PFSK-1 (cell line): ENCODE measurements around the gene BNC2.

Experiments used
- FOXP2 ChIP-seq: optimal IDR thresholded peaks from 2 replicates; pipeline ENCODE3; 2011; ENCODE audit warnings: borderline replicate concordance, control low read depth, inconsistent platforms; ENCODE audit not compliant: insufficient read depth; ENCODE audit errors: extremely low read length, extremely low read depth
- POLR2AphosphoS5 ChIP-seq: IDR thresholded peaks from 2 replicates; pipeline ENCODE4 v1.6.1; 2012; ENCODE audit warnings: low read depth, mild to moderate bottlenecking, control low read depth, low read length, moderate library complexity
- SIN3A ChIP-seq: IDR thresholded peaks from 2 replicates; pipeline ENCODE4 v1.6.1; 2012; ENCODE audit warnings: mild to moderate bottlenecking, low read length, moderate library complexity, borderline replicate concordance; ENCODE audit not compliant: insufficient read depth
- TAF1 ChIP-seq: IDR thresholded peaks from 2 replicates; pipeline ENCODE4 v1.6.1; 2012; ENCODE audit warnings: low read length, control low read depth, borderline replicate concordance; ENCODE audit not compliant: insufficient read depth
- TF ChIP-seq, protein P1 (sequence below), 2 experiments: IDR thresholded peaks; 2 replicates each; pipeline versions ENCODE4 v1.6.1 to v1.8.0; 2011 to 2012; ENCODE audit warnings: low read depth in 2 of 2, low read length in 2 of 2, control low read depth in 1 of 2, inconsistent platforms in 1 of 2, mild to moderate bottlenecking in 1 of 2, moderate library complexity in 1 of 2; ENCODE audit not compliant: insufficient read depth in 1 of 2

Gene BNC2

DNA sequence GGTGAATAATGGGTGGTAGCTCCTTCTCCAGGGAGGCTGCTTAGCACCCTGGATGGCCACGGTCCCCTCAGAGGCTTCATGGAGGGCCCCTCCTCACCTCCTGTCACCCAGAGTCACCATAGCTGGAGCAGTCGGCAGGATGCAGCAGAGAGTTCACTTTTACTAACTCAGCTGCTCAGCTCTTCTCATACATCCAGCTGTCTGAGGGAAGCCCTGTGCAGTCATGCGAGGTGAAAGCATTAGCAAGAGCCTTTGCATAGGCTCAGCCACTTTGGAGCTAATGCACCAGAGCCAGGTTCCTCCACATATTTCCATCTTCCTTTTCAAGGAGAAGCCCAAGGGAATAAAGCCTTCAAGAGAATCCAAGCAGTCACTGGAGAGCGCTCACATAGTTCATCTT, 499.2 kb downstream of the BNC2 start:
- TF ChIP-seq SIN3A (no peak), FOXP2 (no peak), POLR2AphosphoS5 (no peak), TAF1 (no peak)
- TF ChIP-seq, protein P1, sequence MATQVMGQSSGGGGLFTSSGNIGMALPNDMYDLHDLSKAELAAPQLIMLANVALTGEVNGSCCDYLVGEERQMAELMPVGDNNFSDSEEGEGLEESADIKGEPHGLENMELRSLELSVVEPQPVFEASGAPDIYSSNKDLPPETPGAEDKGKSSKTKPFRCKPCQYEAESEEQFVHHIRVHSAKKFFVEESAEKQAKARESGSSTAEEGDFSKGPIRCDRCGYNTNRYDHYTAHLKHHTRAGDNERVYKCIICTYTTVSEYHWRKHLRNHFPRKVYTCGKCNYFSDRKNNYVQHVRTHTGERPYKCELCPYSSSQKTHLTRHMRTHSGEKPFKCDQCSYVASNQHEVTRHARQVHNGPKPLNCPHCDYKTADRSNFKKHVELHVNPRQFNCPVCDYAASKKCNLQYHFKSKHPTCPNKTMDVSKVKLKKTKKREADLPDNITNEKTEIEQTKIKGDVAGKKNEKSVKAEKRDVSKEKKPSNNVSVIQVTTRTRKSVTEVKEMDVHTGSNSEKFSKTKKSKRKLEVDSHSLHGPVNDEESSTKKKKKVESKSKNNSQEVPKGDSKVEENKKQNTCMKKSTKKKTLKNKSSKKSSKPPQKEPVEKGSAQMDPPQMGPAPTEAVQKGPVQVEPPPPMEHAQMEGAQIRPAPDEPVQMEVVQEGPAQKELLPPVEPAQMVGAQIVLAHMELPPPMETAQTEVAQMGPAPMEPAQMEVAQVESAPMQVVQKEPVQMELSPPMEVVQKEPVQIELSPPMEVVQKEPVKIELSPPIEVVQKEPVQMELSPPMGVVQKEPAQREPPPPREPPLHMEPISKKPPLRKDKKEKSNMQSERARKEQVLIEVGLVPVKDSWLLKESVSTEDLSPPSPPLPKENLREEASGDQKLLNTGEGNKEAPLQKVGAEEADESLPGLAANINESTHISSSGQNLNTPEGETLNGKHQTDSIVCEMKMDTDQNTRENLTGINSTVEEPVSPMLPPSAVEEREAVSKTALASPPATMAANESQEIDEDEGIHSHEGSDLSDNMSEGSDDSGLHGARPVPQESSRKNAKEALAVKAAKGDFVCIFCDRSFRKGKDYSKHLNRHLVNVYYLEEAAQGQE (IDR thresholded peaks at IDR 0.05; ENCODE audit: insufficient read depth in 1 of 2, low read depth in 2 of 2, low read length in 2 of 2) = no peak

GRCh38 chr9:16370647-16371046, 499.8 kb downstream of the BNC2 start:
- TF ChIP-seq, protein P1 (IDR thresholded peaks at IDR 0.05; ENCODE audit: insufficient read depth in 1 of 2, low read depth in 2 of 2, low read length in 2 of 2) = no peak
- TF ChIP-seq TAF1 = no peak
- no peak for TF ChIP-seq POLR2AphosphoS5
- TF ChIP-seq SIN3A = no peak
- TF ChIP-seq FOXP2 = no peak

DNA sequence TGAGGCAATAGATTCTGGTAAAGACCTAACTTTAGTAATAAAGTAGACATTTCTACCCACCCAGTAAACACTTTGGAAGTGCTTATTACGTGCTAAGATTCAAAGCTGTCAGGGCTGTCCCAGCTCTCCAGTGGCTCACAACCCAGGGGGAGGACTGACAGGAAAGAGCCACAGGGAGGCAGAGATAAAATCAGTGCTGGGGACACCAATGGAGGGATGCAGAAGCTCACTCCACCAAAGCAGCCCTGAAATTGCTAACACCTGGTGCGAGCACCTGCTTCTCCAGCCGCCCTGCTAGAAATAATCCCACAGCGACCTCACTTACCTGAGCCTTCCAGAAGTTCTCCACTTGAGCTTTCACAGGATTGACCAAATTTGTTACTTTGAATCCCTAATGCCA, 501.0 kb downstream of the BNC2 start:
- TF ChIP-seq TAF1 (no peak), SIN3A (no peak), POLR2AphosphoS5 (no peak), FOXP2 (no peak)
- TF ChIP-seq, protein P1 (IDR thresholded peaks at IDR 0.05; ENCODE audit: insufficient read depth in 1 of 2, low read depth in 2 of 2, low read length in 2 of 2) = no peak

GRCh38 chr9:16368237-16369087, 502.0 kb downstream of the BNC2 start:
- TF ChIP-seq, protein P1 (IDR thresholded peaks at IDR 0.05; ENCODE audit: insufficient read depth in 1 of 2, low read depth in 2 of 2, low read length in 2 of 2) = no peak
- TF ChIP-seq POLR2AphosphoS5 (no peak), SIN3A (no peak), FOXP2 (no peak), TAF1 (no peak)
